Calu3 (cell line): ENCODE results near the gene FBXO45. TPM values are rescaled to one million over a fixed set of nuclear protein-coding genes. Genes with fewer than 3 reads are reported as not detected.
"Not testable (repeated sequence)": the region's sequence is repeated elsewhere in the genome, so short reads cannot be mapped to it uniquely, and the experiment has no call there.

Source experiments
- BruUV-seq: library from RNA; stranded (reverse); fragments of 400-500 nt; replicated peaks from 2 replicates; lab custom pipeline; 2021; lab: Mats Ljungman, UMichigan
- CTCF ChIA-PET: fragments of 300-600 bp; sonication (Branson Sonifier 250); formaldehyde crosslinking; loops from one replicate; lab custom pipeline; 2022; ENCODE audit warnings: antibody characterized with exemption; lab: Charles Lee
- DNase-seq: peaks from one replicate; pipeline ENCODE4 v3.0.0; 2022
- H3K27ac Mint-ChIP-seq: one replicate; pipeline ENCODE4 v1.8.0; 2022; ENCODE audit warnings: mixed read lengths; ENCODE audit not compliant: unreplicated experiment
- H3K27me3 Mint-ChIP-seq: one replicate; pipeline ENCODE4 v1.8.0; 2022; ENCODE audit warnings: mixed read lengths; ENCODE audit not compliant: unreplicated experiment
- H3K36me3 Mint-ChIP-seq: one replicate; pipeline ENCODE4 v1.8.0; 2022; ENCODE audit warnings: mild to moderate bottlenecking, moderate library complexity, mixed read lengths; ENCODE audit not compliant: insufficient read depth, unreplicated experiment
- H3K4me1 Mint-ChIP-seq: one replicate; pipeline ENCODE4 v1.8.0; 2022; ENCODE audit warnings: mild to moderate bottlenecking, low read depth, mixed read lengths; ENCODE audit not compliant: unreplicated experiment
- H3K4me3 Mint-ChIP-seq: one replicate; pipeline ENCODE4 v1.8.0; 2022; ENCODE audit warnings: mild to moderate bottlenecking, low read depth, moderate library complexity, mixed read lengths; ENCODE audit not compliant: unreplicated experiment
- H3K9me3 Mint-ChIP-seq: one replicate; pipeline ENCODE4 v1.8.0; 2022; ENCODE audit warnings: low read depth, mixed read lengths; ENCODE audit not compliant: unreplicated experiment
- intact Hi-C: fragments of 100-400 bp; cut with micrococcal nuclease; formaldehyde crosslinking; loops from one replicate; pipeline ENCODE4 v1.10.0; 2022; ENCODE audit not compliant: unreplicated experiment
- total RNA-seq: library from RNA; stranded (reverse); gene quantifications from 2 replicates; pipeline ENCODE4 v1.2.3, GENCODE V29; 2022
- TF ChIP-seq, protein P1 (sequence below): fragments of 200-600 bp; IDR thresholded peaks from one replicate; pipeline ENCODE4 v1.8.0; 2022; ENCODE audit warnings: antibody characterized with exemption; ENCODE audit not compliant: unreplicated experiment

Gene FBXO45
- total RNA-seq, 1 experiment from 2014 or later: 10.8 TPM

DNA sequence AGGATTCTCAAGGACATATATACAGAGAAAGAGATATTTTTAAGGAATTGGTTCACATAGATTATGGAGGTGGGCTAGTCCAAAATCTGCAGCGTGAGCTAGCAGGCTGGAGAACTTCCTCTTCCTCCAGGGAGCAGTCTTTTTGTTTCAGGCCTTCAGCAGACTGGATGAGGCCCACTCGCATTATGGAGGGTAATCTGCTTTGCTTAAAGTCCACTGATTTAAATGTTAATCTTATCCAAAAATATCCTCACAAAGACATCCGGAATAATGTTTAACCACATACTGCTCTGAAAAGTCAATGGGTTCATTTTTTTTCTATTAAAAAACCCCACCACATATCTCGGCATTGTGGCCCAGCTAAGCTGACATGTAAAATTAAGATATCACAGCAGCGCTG lies 48.8 kb downstream of the FBXO45 start:
- no peak overlapping the region for H3K4me3 Mint-ChIP-seq
- TF ChIP-seq, protein P1, sequence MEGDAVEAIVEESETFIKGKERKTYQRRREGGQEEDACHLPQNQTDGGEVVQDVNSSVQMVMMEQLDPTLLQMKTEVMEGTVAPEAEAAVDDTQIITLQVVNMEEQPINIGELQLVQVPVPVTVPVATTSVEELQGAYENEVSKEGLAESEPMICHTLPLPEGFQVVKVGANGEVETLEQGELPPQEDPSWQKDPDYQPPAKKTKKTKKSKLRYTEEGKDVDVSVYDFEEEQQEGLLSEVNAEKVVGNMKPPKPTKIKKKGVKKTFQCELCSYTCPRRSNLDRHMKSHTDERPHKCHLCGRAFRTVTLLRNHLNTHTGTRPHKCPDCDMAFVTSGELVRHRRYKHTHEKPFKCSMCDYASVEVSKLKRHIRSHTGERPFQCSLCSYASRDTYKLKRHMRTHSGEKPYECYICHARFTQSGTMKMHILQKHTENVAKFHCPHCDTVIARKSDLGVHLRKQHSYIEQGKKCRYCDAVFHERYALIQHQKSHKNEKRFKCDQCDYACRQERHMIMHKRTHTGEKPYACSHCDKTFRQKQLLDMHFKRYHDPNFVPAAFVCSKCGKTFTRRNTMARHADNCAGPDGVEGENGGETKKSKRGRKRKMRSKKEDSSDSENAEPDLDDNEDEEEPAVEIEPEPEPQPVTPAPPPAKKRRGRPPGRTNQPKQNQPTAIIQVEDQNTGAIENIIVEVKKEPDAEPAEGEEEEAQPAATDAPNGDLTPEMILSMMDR: no peak
- H3K4me1 Mint-ChIP-seq: no peaks in the 10 kb centered on the region
- intact Hi-C loops: no loop called here
- CTCF ChIA-PET: interaction anchor here (0.7 kb wide), 1 partner anchor 1112 kb away, joined by 5 read pairs; no protein-coding TSS in a partner anchor
- DNase-seq: no peak
- H3K9me3 Mint-ChIP-seq: no peaks in the 10 kb centered on the region
- no peaks in the 10 kb centered on the region for H3K27me3 Mint-ChIP-seq
- BruUV-seq: no TSS peak
- no peak overlapping the region for H3K27ac Mint-ChIP-seq
- no peaks in the 10 kb centered on the region for H3K36me3 Mint-ChIP-seq

DNA sequence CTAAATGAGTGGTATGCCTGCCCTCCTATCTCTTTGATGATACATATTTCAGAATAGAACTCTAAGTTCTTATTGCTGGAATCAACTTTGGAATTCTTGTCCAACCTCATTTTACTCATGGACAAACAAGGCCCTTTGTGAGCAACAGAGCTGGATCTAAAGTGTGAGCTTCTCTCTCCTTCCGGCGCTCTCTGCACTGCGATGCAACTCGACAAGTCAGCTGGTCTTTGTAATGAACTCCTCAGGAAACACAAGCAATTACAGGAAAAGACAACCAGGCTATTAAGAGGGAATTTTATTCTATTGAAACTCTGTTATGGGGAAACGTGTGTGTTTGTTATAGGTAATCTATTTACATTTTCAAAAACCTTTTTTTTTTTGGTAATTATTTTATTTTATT lies 50.8 kb downstream of the FBXO45 start:
- BruUV-seq: no TSS peak

DNA sequence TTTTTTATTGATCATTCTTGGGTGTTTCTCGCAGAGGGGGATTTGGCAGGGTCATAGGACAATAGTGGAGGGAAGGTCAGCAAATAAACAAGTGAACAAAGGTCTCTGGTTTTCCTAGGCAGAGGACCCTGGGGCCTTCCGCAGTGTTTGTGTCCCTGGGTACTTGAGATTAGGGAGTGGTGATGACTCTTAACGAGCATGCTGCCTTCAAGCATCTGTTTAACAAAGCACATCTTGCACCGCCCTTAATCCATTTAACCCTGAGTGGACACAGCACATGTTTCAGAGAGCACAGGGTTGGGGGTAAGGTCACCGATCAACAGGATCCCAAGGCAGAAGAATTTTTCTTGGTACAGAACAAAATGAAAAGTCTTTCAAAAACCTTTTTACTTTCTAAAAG lies 51.2 kb downstream of the FBXO45 start:
- H3K36me3 Mint-ChIP-seq, BruUV-seq, H3K4me1 Mint-ChIP-seq, CTCF ChIA-PET, H3K27me3 Mint-ChIP-seq, H3K4me3 Mint-ChIP-seq, intact Hi-C loops, H3K9me3 Mint-ChIP-seq, H3K27ac Mint-ChIP-seq, DNase-seq: not testable (repeated sequence)

More for the DNA sequence above, 50.8 kb downstream of the FBXO45 start:
- Mint-ChIP-seq H3K4me3 (no peak overlapping the region), H3K27me3 (no peaks in the 10 kb centered on the region), H3K4me1 (no peaks in the 10 kb centered on the region), H3K27ac (no peak overlapping the region), H3K9me3 (no peaks in the 10 kb centered on the region), H3K36me3 (no peaks in the 10 kb centered on the region)
- intact Hi-C loops: no loop called here
- TF ChIP-seq, protein P1: no peak
- DNase-seq: no peak
- CTCF ChIA-PET: no interaction called here

DNA sequence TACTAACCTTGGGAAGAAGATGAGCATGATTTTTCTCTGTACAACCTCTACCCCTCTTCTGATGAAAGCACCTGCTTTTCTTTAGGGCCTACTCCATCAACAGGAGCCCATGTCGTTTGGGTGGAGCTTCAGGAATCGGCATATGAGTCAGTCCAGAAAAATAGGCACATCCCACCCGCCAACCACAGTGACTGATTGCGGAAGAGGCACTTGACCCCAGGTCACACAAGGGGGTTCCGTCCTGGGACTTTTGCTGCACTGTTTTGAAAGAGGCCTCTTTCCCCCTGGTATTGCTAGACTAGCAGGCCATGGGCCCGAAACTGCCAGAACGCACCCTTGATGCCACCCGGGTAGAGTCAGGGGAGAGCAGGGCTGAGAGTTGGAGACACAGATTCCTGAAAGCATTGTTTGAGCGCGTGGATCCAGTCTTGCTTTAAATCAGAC lies 51.7 kb downstream of the FBXO45 start:
- Mint-ChIP-seq H3K27me3 (peaks cover 5% of the 10 kb centered on the region), H3K9me3 (no peaks in the 10 kb centered on the region), H3K27ac (no peak overlapping the region), H3K4me3 (no peak overlapping the region), H3K36me3 (no peaks in the 10 kb centered on the region), H3K4me1 (no peaks in the 10 kb centered on the region)
- CTCF ChIA-PET: no interaction called here
- TF ChIP-seq, protein P1: no peak
- intact Hi-C loops: no loop called here
- BruUV-seq: no TSS peak
- no peak for DNase-seq

DNA sequence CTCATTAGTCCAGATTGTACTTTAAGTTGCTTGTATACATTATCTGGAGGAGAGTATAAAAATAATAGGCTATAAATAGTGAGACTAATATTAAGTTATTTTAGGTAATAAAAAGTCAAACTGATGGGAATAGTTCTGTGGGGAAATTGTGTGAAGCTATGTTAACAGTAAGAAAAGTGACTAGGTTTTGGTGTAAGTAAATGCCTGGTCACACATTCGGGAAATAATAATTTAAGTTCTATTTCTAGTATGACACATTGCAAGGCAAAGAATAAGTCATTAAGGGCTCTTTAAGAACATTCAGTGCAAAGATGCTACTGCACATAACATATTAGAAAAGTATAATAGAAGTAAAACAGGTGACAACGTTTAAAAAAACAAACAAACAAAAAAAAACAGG lies 52.2 kb downstream of the FBXO45 start:
- H3K27ac Mint-ChIP-seq: no peak overlapping the region
- TF ChIP-seq, protein P1: no peak
- H3K27me3 Mint-ChIP-seq: peaks cover 10% of the 10 kb centered on the region
- CTCF ChIA-PET: no interaction called here
- no peak overlapping the region for H3K4me3 Mint-ChIP-seq
- no peak for DNase-seq
- no peaks in the 10 kb centered on the region for H3K4me1 Mint-ChIP-seq
- intact Hi-C loops: no loop called here
- H3K36me3 Mint-ChIP-seq: no peaks in the 10 kb centered on the region
- no TSS peak for BruUV-seq
- H3K9me3 Mint-ChIP-seq: no peaks in the 10 kb centered on the region
